HG03196 (cell line): ENCODE measurements around the gene SDHAF2.

Experiments
- ATAC-seq: cut with Tn5 transposase; IDR thresholded peaks from one replicate; pipeline ENCODE4 v1.9.1; 2021; ENCODE audit not compliant: unreplicated experiment

Gene SDHAF2

GRCh38 chr11:61495801-61496601 lies 66.1 kb downstream of the SDHAF2 start:
- no peak for ATAC-seq
